ACC112 (cell line): ENCODE results near the gene TEX19.

Experiments
- H2AFZ ChIP-seq: fragments of 200-600 bp; sonication (generic); one replicate; pipeline ENCODE4 v1.6.0; 2017; ENCODE audit warnings: antibody characterized with exemption, low read length; ENCODE audit not compliant: unreplicated experiment
- H3K27ac ChIP-seq: fragments of 200-600 bp; sonication (generic); 2 replicates; pipeline ENCODE4 v1.5.1; 2014; ENCODE audit warnings: low read depth, mild to moderate bottlenecking, antibody characterized with exemption, low read length, moderate library complexity
- H3K27me3 ChIP-seq: fragments of 200-600 bp; sonication (generic); 2 replicates; pipeline ENCODE4 v1.6.1; 2014; ENCODE audit warnings: mild to moderate bottlenecking, antibody characterized with exemption, low read length, moderate library complexity, mixed read lengths; ENCODE audit not compliant: insufficient read depth
- H3K36me3 ChIP-seq: fragments of 200-600 bp; sonication (generic); 2 replicates; pipeline ENCODE4 v1.6.1; 2016; ENCODE audit warnings: mild to moderate bottlenecking, antibody characterized with exemption, low read length, moderate library complexity, mixed read lengths; ENCODE audit not compliant: insufficient read depth
- H3K4me1 ChIP-seq: fragments of 200-600 bp; sonication (generic); one replicate; pipeline ENCODE4 v1.6.1; 2016; ENCODE audit warnings: low read length, mixed read lengths; ENCODE audit not compliant: insufficient read depth, unreplicated experiment, control insufficient read depth
- H3K4me3 ChIP-seq: fragments of 200-600 bp; sonication (generic); 2 replicates; pipeline ENCODE4 v1.5.1; 2014; ENCODE audit warnings: mild to moderate bottlenecking, low read depth, low read length
- H3K79me2 ChIP-seq: fragments of 200-600 bp; sonication (generic); one replicate; pipeline ENCODE4 v1.6.0; 2016; ENCODE audit warnings: low read length; ENCODE audit not compliant: control insufficient read depth, unreplicated experiment, insufficient read depth

Gene TEX19

DNA sequence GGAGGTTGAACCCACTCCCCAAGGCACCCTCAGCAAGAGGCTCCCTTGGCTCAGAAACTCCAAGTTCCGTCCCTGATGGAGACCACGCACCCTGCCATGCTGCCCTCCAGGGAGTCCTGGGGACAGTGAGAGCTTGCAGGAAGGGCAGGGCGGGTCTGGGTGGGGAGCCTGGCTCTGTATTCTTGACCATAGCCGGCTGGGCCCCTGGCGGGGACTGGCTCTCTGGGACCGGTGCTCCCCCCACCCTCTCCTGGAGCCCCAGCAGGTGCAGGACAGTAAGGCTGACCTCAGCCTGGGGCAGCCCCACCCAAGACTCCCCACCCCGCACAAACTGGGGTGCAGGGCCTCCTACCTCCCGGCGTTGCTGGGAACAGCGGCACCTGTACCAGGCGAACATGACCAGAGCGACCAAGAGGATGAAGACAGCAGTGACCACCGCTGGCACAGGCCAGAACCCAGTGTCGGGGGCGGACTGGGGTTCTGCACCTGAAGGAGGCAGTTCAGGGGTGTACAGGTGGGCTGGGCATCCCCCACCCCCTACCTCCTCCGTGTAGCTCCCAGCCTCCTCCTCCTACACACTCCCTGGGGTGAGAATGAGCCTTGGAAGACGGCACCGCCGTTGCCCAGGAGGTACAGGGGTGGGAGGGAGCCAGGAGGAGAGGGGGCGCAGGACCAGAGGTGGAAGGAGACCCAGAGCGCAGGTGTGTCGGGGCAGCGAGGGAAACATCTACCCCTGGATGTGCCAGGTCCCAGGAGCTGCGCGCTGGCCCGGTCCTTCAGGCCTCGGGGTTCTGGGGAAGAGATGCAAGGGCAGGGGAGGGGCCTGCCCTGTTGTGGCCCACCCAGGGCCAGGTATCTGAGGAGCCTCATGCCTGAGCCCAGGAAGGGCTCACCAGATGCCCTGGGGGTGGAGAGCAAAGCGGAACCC lies 36.3 kb upstream of the TEX19 start:
- H3K79me2 ChIP-seq = no peaks in the 10 kb centered on the region
- H3K4me1 ChIP-seq = no peaks in the 10 kb centered on the region
- no peaks in the 10 kb centered on the region for H3K36me3 ChIP-seq
- H3K4me3 ChIP-seq = no peak overlapping the region
- H2AFZ ChIP-seq = no peak overlapping the region
- no peaks in the 10 kb centered on the region for H3K27me3 ChIP-seq
- no peak overlapping the region for H3K27ac ChIP-seq

DNA sequence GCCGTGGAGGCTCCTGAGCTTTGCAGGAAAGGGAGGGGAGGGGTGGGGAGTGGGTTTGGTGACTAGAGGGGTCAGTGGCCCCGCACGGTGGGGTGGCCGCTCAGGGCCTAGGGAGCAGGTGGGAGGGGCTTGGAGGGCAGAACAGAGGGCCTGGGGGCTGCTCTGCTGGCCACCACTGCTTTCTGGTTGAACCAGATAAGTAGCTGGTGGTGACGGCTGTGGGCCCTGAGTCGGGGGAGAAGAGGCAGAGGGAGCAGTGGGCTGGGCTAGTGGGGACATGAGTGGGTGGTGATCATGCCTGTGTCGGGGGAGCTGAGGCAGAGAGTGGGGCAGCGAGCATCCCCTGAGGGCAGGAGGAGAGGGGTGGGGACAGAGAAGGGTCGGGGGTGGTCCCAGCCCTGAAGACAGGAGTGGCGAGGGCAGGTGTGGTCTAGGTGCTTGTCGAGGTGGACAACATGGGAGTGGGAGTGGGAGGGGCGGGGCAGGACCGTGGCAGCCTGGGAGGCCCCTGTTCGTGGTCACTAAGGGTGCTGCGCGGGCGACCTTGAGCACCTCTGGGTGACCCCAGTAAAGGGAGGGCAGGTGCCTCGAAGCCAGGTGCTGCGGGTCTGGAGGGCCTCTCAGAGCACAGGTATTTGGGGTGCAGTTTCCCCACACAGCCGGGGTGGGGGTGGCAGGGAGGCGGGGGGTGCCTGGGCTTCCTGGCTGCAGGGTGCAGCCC lies 35.4 kb upstream of the TEX19 start:
- Histone ChIP-seq H3K36me3 (no peaks in the 10 kb centered on the region), H3K4me1 (no peaks in the 10 kb centered on the region), H3K79me2 (no peaks in the 10 kb centered on the region), H3K27ac (no peak overlapping the region), H3K4me3 (no peak overlapping the region), H2AFZ (no peak overlapping the region), H3K27me3 (no peaks in the 10 kb centered on the region)

DNA sequence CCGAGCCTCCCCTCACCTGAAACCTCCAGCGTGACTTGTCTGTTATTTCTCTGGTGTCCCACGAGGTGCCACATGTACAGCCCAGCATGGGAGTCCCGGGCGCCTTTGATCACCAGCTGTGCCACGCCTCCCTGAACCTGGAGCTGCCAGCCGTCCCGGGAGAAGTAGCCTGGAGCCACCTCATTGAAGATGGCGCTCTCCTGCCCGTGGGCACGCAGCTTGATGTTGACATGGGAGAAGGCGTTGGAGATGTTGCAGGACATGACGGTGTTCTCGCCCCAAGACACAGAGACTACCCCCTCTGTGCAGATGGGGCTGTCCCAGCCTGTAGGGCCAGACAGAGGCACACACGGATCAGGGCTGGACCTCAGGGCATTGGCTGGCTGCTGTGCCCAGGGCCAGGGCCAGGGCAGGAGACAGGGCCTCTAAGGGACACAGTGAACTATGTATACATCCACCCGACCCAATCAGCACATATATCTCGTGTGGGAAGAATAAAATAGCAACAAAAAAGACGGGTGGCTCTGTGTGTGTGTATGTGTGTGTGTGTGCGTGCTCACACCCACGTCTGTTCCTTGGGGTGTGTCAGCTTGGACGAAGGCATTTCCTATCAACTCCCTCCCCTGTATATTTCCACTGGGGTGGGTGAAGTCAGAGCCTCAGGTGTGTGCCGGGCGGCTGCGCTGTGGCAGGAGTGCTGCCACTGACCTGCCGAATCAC lies 34.3 kb upstream of the TEX19 start:
- no peaks in the 10 kb centered on the region for H3K36me3 ChIP-seq
- H3K79me2 ChIP-seq = peaks cover 2% of the 10 kb centered on the region
- H3K4me1 ChIP-seq = peaks cover 2% of the 10 kb centered on the region
- no peak overlapping the region for H3K27ac ChIP-seq
- no peak overlapping the region for H3K4me3 ChIP-seq
- no peaks in the 10 kb centered on the region for H3K27me3 ChIP-seq
- no peak overlapping the region for H2AFZ ChIP-seq

DNA sequence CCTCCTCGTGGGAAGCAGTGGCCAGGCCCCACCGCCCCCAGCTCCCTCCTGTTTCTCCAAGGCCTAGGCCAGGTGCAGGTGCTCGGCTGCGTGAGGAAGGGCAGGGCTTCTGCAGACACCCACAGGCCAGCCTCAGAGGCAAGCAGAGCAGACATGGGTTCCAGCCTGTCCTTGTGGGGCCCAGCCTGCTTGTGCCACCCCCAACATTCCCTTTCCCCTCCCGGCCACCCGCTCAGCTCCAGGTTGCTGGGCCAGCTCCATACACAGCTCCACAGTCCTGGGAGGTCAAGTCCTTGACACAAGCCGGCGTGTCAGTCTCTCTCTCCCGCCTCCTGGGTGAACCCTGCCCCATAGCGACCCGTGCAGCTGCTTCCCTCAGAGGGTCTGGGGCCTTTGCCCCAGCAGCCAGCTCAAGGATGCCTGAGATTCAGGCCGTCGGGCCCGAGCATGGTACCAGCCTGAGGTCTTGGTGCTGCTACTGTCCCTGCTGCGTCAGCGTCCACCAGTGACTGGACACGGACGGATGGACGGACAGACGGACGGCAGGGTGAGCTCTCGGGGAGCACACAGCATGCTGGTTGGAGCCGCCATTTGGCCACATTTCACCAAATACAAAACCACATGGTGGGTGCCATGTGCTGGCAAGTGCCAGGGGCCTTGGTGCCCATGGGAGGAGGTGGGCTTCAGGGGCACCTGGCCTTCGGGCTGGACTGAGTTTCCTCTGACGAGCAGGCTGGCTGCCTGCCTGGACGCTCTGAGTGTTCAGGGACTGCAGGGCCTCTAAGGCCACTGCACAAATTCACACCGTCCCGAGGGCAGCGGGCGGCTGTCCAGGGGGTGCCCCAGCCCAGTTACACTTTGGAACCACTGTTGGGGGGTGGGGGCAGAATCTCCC lies 33.5 kb upstream of the TEX19 start:
- H3K36me3 ChIP-seq = no peaks in the 10 kb centered on the region
- H2AFZ ChIP-seq = no peak overlapping the region
- H3K27me3 ChIP-seq = no peaks in the 10 kb centered on the region
- H3K27ac ChIP-seq = no peak overlapping the region
- peaks cover 9% of the 10 kb centered on the region for H3K4me1 ChIP-seq
- peaks cover 7% of the 10 kb centered on the region for H3K79me2 ChIP-seq
- H3K4me3 ChIP-seq = no peak overlapping the region

DNA sequence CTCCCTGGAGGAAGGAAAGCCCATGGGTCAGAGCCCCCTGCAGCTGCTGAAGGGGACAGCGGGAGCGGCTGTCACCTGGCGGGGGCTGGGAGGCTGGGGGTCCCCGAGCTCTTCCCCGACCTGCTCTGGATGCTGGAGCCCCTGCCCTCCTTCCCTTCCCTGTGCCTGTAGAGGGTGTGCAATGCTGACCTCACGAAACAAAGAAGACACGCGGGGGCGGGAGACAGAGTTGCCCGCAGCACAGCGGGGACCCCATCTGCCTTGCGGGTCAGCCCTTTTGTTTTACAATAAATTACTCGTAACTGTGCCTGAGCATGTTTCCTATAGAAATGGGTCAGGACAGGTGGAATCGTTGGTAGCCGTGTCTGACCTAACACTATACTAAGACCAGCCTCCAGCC lies 31.8 kb upstream of the TEX19 start:
- Histone ChIP-seq H3K27me3 (no peaks in the 10 kb centered on the region), H3K36me3 (no peaks in the 10 kb centered on the region), H3K4me3 (no peak overlapping the region), H3K79me2 (peaks cover 19% of the 10 kb centered on the region), H3K4me1 (peaks cover 23% of the 10 kb centered on the region), H2AFZ (no peak overlapping the region), H3K27ac (no peak overlapping the region)

- Histone ChIP-seq H3K27me3 (no peaks in the 10 kb centered on the region), H3K36me3 (no peaks in the 10 kb centered on the region), H3K79me2 (peaks cover 20% of the 10 kb centered on the region), H3K4me1 (peaks cover 28% of the 10 kb centered on the region), H2AFZ (no peak overlapping the region), H3K27ac (no peak overlapping the region), H3K4me3 (no peak overlapping the region)
Measured at GRCh38 chr17:82327757-82328140, 31.3 kb upstream of the TEX19 start.

DNA sequence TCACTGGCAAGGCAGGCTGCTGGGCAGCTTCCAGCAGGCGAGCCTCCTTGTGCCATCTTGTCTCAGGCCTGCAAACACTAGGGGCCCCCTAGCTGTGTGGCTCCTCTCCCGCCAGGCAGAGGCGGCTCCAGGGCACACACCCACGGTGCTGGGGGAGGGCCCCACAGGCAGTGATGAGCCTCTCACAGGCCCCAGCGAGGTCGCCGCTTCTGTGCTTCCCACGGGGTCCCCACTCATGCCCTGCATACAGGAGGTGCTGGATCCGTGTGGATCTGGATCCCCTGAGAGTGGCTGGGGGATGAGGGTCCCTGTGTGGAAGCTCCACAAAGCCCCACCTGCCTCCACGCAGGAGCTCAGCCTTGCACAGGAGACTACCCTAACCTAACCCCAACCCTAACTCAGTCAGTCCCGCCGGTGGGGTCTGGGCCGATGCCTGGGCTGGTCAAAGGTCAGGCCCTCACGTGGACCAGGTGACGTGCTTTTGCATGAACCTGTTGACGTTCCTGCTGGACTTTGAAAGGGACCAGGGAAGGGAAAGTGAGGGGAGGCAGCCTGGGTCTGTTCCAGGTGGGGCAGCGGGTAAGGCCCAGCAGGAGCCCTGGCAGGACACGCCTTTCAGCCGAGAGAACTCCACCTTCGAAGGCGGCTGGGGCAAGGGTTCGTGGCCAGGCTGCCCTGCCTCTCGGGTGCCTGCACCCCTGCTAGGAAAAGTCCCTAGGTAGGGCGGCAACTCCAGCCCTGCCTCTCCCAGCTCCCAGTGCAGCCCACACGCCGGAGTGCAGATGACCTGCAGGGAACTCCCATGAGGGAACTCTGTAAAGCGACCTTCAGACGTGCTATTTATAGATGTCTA lies 30.7 kb upstream of the TEX19 start:
- peaks cover 24% of the 10 kb centered on the region for H3K79me2 ChIP-seq
- peaks cover 28% of the 10 kb centered on the region for H3K4me1 ChIP-seq
- H3K36me3 ChIP-seq = no peaks in the 10 kb centered on the region
- no peak overlapping the region for H3K27ac ChIP-seq
- no peak overlapping the region for H3K4me3 ChIP-seq
- no peaks in the 10 kb centered on the region for H3K27me3 ChIP-seq
- no peak overlapping the region for H2AFZ ChIP-seq

DNA sequence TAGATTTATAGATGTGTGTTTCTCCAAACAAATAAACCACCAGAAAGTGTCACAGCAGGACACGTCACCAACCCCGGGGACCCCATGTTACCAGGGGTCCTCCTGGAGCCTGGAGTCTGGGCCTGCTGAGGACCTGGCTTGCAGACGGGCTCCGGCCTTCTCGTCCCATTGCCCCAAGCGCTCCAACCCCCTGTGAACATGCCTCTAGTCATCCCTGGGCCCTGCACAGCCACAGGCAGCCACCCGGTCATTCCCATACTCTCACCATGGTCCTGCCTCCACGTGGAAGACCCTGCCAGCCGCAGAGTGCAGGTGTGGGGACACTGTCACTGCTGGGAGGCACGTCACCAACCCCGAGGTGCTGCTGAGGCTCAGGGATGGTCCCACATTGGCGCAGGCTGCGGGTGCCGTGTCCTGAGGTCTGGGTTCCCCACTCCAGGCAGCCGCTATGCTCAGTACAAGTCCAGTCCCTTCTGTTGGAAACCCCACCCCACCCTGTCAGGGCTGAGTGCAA lies 30.0 kb upstream of the TEX19 start:
- Histone ChIP-seq H2AFZ (no peak overlapping the region), H3K4me3 (no peak overlapping the region), H3K27me3 (no peaks in the 10 kb centered on the region), H3K27ac (no peak overlapping the region), H3K79me2 (peaks cover 24% of the 10 kb centered on the region), H3K4me1 (peaks cover 28% of the 10 kb centered on the region), H3K36me3 (no peaks in the 10 kb centered on the region)

DNA sequence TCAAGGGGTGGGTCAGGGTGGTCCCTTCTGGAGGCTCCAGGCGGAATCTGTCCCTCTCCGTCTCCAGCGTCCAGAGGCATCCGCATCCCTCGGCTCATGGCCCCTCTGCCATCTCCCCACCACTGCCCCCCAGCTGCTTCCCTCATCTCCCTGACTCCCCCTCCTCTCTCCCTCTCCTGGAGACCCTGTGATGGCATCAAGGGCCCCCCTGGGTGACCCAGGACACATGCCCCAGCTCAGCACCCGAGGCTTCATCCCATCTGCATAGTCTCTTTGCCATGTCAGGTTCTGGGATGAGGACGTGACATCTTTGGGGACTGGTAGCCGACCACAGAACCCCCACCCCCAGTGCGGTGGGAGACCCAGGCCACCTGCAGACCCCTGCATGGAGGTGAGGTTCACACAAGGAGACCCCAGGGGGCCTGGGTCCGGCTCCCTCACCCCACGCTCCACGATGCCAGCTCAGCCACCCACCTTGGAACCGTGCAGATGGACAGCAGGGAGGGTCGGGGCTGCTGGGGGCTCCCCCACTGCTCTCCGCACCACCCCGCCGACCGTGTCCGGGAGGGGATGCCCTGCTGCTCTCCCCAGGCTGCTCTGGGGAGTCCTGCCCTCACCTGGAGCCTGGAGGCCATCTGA lies 29.2 kb upstream of the TEX19 start:
- H3K4me3 ChIP-seq = no peak overlapping the region
- H3K79me2 ChIP-seq = peaks cover 28% of the 10 kb centered on the region
- H2AFZ ChIP-seq = no peak overlapping the region
- H3K36me3 ChIP-seq = no peaks in the 10 kb centered on the region
- H3K27me3 ChIP-seq = no peaks in the 10 kb centered on the region
- H3K4me1 ChIP-seq = peaks cover 36% of the 10 kb centered on the region
- no peak overlapping the region for H3K27ac ChIP-seq
